Lower leg skin (tissue), 3 donors: ENCODE data around the gene PRCD.

ENCODE experiments used
- CTCF ChIP-seq, 3 donors: fragments of 450-650 bp; IDR thresholded peaks; one replicate each; pipeline ENCODE4 v1.5.1; 2016; ENCODE audit warnings: antibody characterized with exemption in 3 of 3, mild to moderate bottlenecking in 3 of 3, moderate library complexity in 2 of 3
- POLR2A ChIP-seq, 2 donors: fragments of 450-650 bp; IDR thresholded peaks; one replicate each; pipeline ENCODE4 v1.6.1; 2016 to 2017; ENCODE audit warnings: antibody characterized with exemption in 2 of 2, mild to moderate bottlenecking in 1 of 2, moderate library complexity in 1 of 2

DNA sequence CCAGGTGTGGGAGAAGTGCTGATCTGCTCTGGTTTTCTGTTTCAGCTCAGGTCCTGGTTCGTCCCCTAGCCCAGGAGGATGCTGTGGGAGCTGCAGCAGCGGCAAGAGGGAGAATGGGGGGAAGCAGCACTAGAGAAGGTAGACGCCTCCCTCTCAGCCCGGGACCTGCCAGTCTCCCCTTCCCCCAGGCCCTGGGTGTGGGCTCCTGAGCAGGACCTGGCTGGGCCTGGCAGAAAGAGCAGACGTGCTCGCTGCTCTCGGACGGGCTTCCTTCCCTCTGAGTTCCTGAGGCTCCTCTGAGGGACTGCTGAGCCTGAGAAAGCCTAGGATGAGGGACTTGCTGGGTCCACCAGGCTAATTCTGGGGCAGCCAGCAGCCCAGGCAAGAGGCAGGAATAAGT lies 3.1 kb downstream of the PRCD start:
- TF ChIP-seq CTCF (IDR thresholded peaks at IDR 0.05) (no peak), POLR2A (IDR thresholded peaks at IDR 0.05) (no peak)
